ENCODE data around the gene RAB6B. TPM values are rescaled to one million over a fixed set of nuclear protein-coding genes. Genes with fewer than 3 reads are reported as not detected.

RAB6B gene
- total RNA-seq, 1 experiment from 2014 or later, result 0.69 TPM

Other genes with a start within 250 kb of the RAB6B start
- gene TOPBP1, start 233.9 kb downstream of the RAB6B start, total RNA-seq (2014; rRNA removed), result 47.3 and 54.4 TPM in 2 replicates
- gene TF, start 149.5 kb downstream of the RAB6B start, total RNA-seq (2014; rRNA removed), result not detected in 2 replicates
- 43.0 and 56.6 TPM in 2 replicates for gene SRPRB, start 90.1 kb downstream of the RAB6B start, total RNA-seq (2014; rRNA removed)
- 0.11 and 0.32 TPM in 2 replicates for gene SLCO2A1, start 134.0 kb upstream of the RAB6B start, total RNA-seq (2014; rRNA removed)